HepG2 (cell line): ENCODE results near the gene SNRPD3. TPM values are rescaled to one million over a fixed set of nuclear protein-coding genes. Genes with fewer than 3 reads are reported as not detected.

Source experiments
- ATAC-seq: fragments of 200-7000 bp; cut with Tn5 transposase; 3 replicates; pipeline ENCODE4 v1.9.1; 2020; ENCODE audit warnings: mild to moderate bottlenecking, moderate library complexity
- BruUV-seq: library from RNA; stranded (reverse); fragments of 400-500 nt; replicated peaks from 2 replicates; lab custom pipeline; 2021; lab: Mats Ljungman, UMichigan
- CTCF ChIA-PET: fragments of 300-600 bp; formaldehyde crosslinking; extraction: SDS; loops from one replicate; lab custom pipeline; 2021; ENCODE audit warnings: low total read pairs, inconsistent platforms, low intra/inter-chr PET ratio; lab: Yijun Ruan, JAX
- POLR2A ChIA-PET: fragments of 350-600 bp; sonication (Branson Sonifier 250); formaldehyde crosslinking; loops from one replicate; lab custom pipeline; 2020; ENCODE audit warnings: antibody characterized with exemption, inconsistent platforms; lab: Yijun Ruan, JAX
- DNase-seq: peaks from one replicate; pipeline ENCODE4 v3.0.0-alpha.2; 2015; ENCODE audit warnings: low spot score
- FAIRE-seq: peaks from 3 replicates; lab custom pipeline; 2011; peaks lifted over from hg19 to GRCh38; lab: Jason Lieb, UNC
- H2AFZ ChIP-seq: one replicate; pipeline ENCODE4 v1.6.1; 2011; ENCODE audit warnings: low read length, inconsistent platforms
- H3K27ac ChIP-seq: fragments of 300-600 bp; 3 replicates; pipeline ENCODE4 v1.8.0; 2011; ENCODE audit warnings: mixed run types, mild to moderate bottlenecking, mixed read lengths, low read length, inconsistent platforms; ENCODE audit not compliant: insufficient read depth; ENCODE audit errors: extremely low read length
- H3K27me3 ChIP-seq, 2 experiments: fragments of 200-600 bp in 1 of 2; 2 replicates in 1 of 2; 3 replicates in 1 of 2; pipeline versions ENCODE4 v1.6.0 to v1.8.0; 2011; ENCODE audit warnings: low read length in 2 of 2, mild to moderate bottlenecking in 2 of 2, moderate library complexity in 2 of 2, inconsistent platforms in 1 of 2; ENCODE audit not compliant: insufficient read depth in 2 of 2, control insufficient read depth in 1 of 2
- H3K36me3 ChIP-seq, 2 experiments: fragments of 200-600 bp in 1 of 2; replicated peaks in 1 of 2; 2 replicates in 1 of 2; 3 replicates in 1 of 2; pipeline versions ENCODE4 v1.5.1 to v1.8.0; 2011; ENCODE audit warnings: low read length in 2 of 2, inconsistent platforms in 1 of 2; ENCODE audit not compliant: insufficient read depth in 2 of 2, control insufficient read depth in 1 of 2
- H3K4me1 ChIP-seq: 2 replicates; pipeline ENCODE4 v1.5.1; 2012; ENCODE audit warnings: low read length, inconsistent platforms; ENCODE audit not compliant: insufficient read depth
- H3K4me2 ChIP-seq: 2 replicates; pipeline ENCODE4 v1.6.0; 2011; ENCODE audit warnings: low read depth, low read length, inconsistent platforms
- H3K4me3 ChIP-seq, 3 experiments: fragments of 200-600 bp in 1 of 3; sonication (generic), shearing (Covaris generic) in 1 of 3; replicated peaks in 1 of 3; 2 replicates each; pipeline ENCODE4 v1.5.1; 2011 to 2016; ENCODE audit warnings: low read length in 3 of 3, inconsistent platforms in 2 of 3, low read depth in 2 of 3, mild to moderate bottlenecking in 2 of 3, control low read depth in 1 of 3, mixed read lengths in 1 of 3; ENCODE audit not compliant: insufficient read depth in 1 of 3
- H3K79me2 ChIP-seq: one replicate; pipeline ENCODE4 v1.6.1; 2011; ENCODE audit warnings: low read length, inconsistent platforms; ENCODE audit not compliant: insufficient read depth
- H3K9ac ChIP-seq: 2 replicates; pipeline ENCODE4 v1.6.0; 2011; ENCODE audit warnings: mild to moderate bottlenecking, low read depth, low read length, inconsistent platforms; ENCODE audit not compliant: insufficient read depth
- H3K9me3 ChIP-seq: 2 replicates; pipeline ENCODE4 v1.5.1; 2012; ENCODE audit warnings: mild to moderate bottlenecking, low read length
- H4K20me1 ChIP-seq: 2 replicates; pipeline ENCODE4 v1.6.0; 2011; ENCODE audit warnings: inconsistent platforms, mild to moderate bottlenecking, low read length, moderate library complexity; ENCODE audit not compliant: insufficient read depth
- AGO2 ChIP-seq: fragments of 200-400 bp; formaldehyde crosslinking; optimal IDR thresholded peaks from 2 replicates; pipeline ENCODE3; 2017; ENCODE audit warnings: mild to moderate bottlenecking, low read depth, low read length, moderate library complexity
- ATF7-NPFF ChIP-seq: sonication (generic); formaldehyde crosslinking; IDR thresholded peaks from 2 replicates; pipeline ENCODE4 v1.8.1; 2023; ENCODE audit warnings: mild to moderate bottlenecking, low read depth, missing genetic modification reagents, moderate library complexity
- BCL3 ChIP-seq: sonication (generic); formaldehyde crosslinking; IDR thresholded peaks from 2 replicates; pipeline ENCODE4 v1.5.1; 2020; ENCODE audit warnings: mild to moderate bottlenecking, missing genetic modification reagents, moderate library complexity
- HDAC1 ChIP-seq: sonication (generic); formaldehyde crosslinking; IDR thresholded peaks from 2 replicates; pipeline ENCODE4 v1.5.1; 2020; ENCODE audit warnings: mild to moderate bottlenecking, missing genetic modification reagents
- KDM6A ChIP-seq: IDR thresholded peaks from 2 replicates; pipeline ENCODE4 v1.6.1; 2016; ENCODE audit warnings: low read depth
- KLF9 ChIP-seq: IDR thresholded peaks from 2 replicates; pipeline ENCODE4 v1.6.1; 2016; ENCODE audit warnings: low read depth
- NR2F2 ChIP-seq: IDR thresholded peaks from 2 replicates; pipeline ENCODE4 v1.6.1; 2012; ENCODE audit warnings: low read depth, inconsistent platforms, borderline replicate concordance
- POGZ ChIP-seq: sonication (generic); formaldehyde crosslinking; IDR thresholded peaks from 2 replicates; pipeline ENCODE4 v1.4.0; 2020; ENCODE audit warnings: mild to moderate bottlenecking, missing genetic modification reagents
- RBFOX2 ChIP-seq: fragments of 200-400 bp; formaldehyde crosslinking; IDR thresholded peaks from 2 replicates; pipeline ENCODE4 v1.6.1; 2017; ENCODE audit warnings: low read depth, mild to moderate bottlenecking, low read length
- SNAI1 ChIP-seq: sonication (generic); formaldehyde crosslinking; IDR thresholded peaks from 2 replicates; pipeline ENCODE4 v1.5.0; 2020; ENCODE audit warnings: mild to moderate bottlenecking, missing genetic modification reagents, borderline replicate concordance
- SP4 ChIP-seq: sonication (generic); formaldehyde crosslinking; IDR thresholded peaks from 2 replicates; pipeline ENCODE4 v1.8.1; 2023; ENCODE audit warnings: mild to moderate bottlenecking, missing genetic modification reagents
- SRF ChIP-seq: IDR thresholded peaks from 2 replicates; pipeline ENCODE4 v1.6.1; 2011; ENCODE audit warnings: mild to moderate bottlenecking, low read depth, low read length, moderate library complexity
- TERF1 ChIP-seq: sonication (generic); formaldehyde crosslinking; IDR thresholded peaks from 2 replicates; pipeline ENCODE4 v1.8.0; 2022; ENCODE audit warnings: mild to moderate bottlenecking, missing genetic modification reagents, moderate library complexity
- TGIF2 ChIP-seq: IDR thresholded peaks from 2 replicates; pipeline ENCODE4 v1.6.1; 2016; ENCODE audit warnings: control low read depth, missing compliant biosample characterization
- ZMYM3 ChIP-seq: sonication (generic); formaldehyde crosslinking; IDR thresholded peaks from 2 replicates; pipeline ENCODE4 v1.5.1; 2020; ENCODE audit warnings: mild to moderate bottlenecking, missing genetic modification reagents
- ZNF441 ChIP-seq: sonication (generic); formaldehyde crosslinking; IDR thresholded peaks from 2 replicates; pipeline ENCODE4 v1.7.0; 2021; ENCODE audit warnings: missing genetic modification reagents, borderline replicate concordance
- ZNF446 ChIP-seq: sonication (generic); formaldehyde crosslinking; IDR thresholded peaks from 2 replicates; pipeline ENCODE4 v1.5.0; 2020; ENCODE audit warnings: mild to moderate bottlenecking, missing genetic modification reagents
- ZNF629 ChIP-seq: sonication (generic); formaldehyde crosslinking; conservative IDR thresholded peaks from 2 replicates; pipeline ENCODE4 v1.5.0; 2020; ENCODE audit warnings: missing genetic modification reagents
- ZNF674 ChIP-seq: sonication (generic); formaldehyde crosslinking; IDR thresholded peaks from 2 replicates; pipeline ENCODE4 v1.5.0; 2020; ENCODE audit warnings: low read depth, mild to moderate bottlenecking, missing genetic modification reagents
- ZNF770 ChIP-seq: sonication (generic); formaldehyde crosslinking; IDR thresholded peaks from 2 replicates; pipeline ENCODE4 v1.5.0; 2020; ENCODE audit warnings: mild to moderate bottlenecking, missing genetic modification reagents
- WGBS: methylation state at CpG from one replicate; pipeline ENCODE4 v1.1.6; 2017; ENCODE audit warnings: low lambda C conversion rate; 5-methylcytosine and 5-hydroxymethylcytosine counted together
- in situ Hi-C: cut with HindIII; loops from 2 replicates; pipeline ENCODE4 v1.10.0; 2017; ENCODE audit warnings: low pct_unique_long_range_greater_than_20kb; ENCODE audit not compliant: extremely low pct_ligation_motif_present
- intact Hi-C: fragments of 100-400 bp; cut with micrococcal nuclease; formaldehyde crosslinking; loops from one replicate; pipeline ENCODE4 v1.10.0; 2022; ENCODE audit not compliant: unreplicated experiment
- polyA plus RNA-seq, 8 experiments: library from polyadenylated mRNA; depleted of rRNA in 3 of 8; stranded (reverse) in 7 of 8; unstranded in 1 of 8; fragments of >200 nt; fragmentation: Illumina TruSeq in 4 of 8; extraction: Trizol in 4 of 8; gene quantifications; 2 replicates each; pipeline versions ENCODE4 v1.2.1 to v1.2.3, GENCODE V29; 2011 to 2016; ENCODE audit warnings: low read depth in 4 of 8, missing spikeins in 1 of 8, mixed read lengths in 1 of 8; ENCODE audit not compliant: insufficient read depth in 1 of 8
- total RNA-seq, 5 experiments: library from RNA; depleted of rRNA; stranded (reverse); fragments of >200 nt; fragmentation: Illumina TruSeq; extraction: Trizol; gene quantifications; 2 replicates each; pipeline ENCODE4 v1.2.3, GENCODE V29; 2016; ENCODE audit warnings: low read depth in 1 of 5

SNRPD3 gene
- total and polyA plus RNA-seq, 2 of the 13 experiments (the other 11 are each of a cell fraction or from before 2014, with no cell fraction given), result 110 to 209 TPM

- ATAC-seq (peak; percentile 14), DNase-seq (no peak), FAIRE-seq (peak; percentile 23)
- H3K4me1 ChIP-seq, result peaks cover 74% of the 10 kb centered on the region
- no peak within 1 kb of the TSS for H2AFZ ChIP-seq
- peaks cover 13 to 21% of the 10 kb centered on the region in 2 experiments for H3K36me3 ChIP-seq
- BruUV-seq, result no TSS peak
- H3K4me2 ChIP-seq, result peak within 1 kb of the TSS; percentile 99
- CTCF ChIA-PET, result no interaction called here
- in situ Hi-C loops (loop anchor here (5.0 kb wide), 1 partner anchor 38 kb away; the partner anchor contains the start of gene LRRC75B), intact Hi-C loops (no loop called here)
- peak within 1 kb of the TSS; percentile 89 to 97 (median 91) for H3K4me3 ChIP-seq
- peaks cover 74% of the 10 kb centered on the region for H3K79me2 ChIP-seq
- H3K9me3 ChIP-seq, result no peaks in the 10 kb centered on the region
- peak within 1 kb of the TSS; percentile 93 for H3K27ac ChIP-seq
- peak within 1 kb of the TSS; percentile 98 for H3K9ac ChIP-seq
- 5% methylated on average over 11 of the region's 64 CpGs for WGBS
- H3K27me3 ChIP-seq, result no peaks in the 10 kb centered on the region; a peak in 1 of 5 replicates
- H4K20me1 ChIP-seq, result peaks cover 12% of the 10 kb centered on the region
- POLR2A ChIA-PET, result interaction anchor here (0.7 to 9.3 kb wide), 18 partner anchors 10 to 846 kb away, joined by 3 to 138 read pairs (median 8); partner anchors contain the start of genes GGT1, LRRC75B and MIF
- no peak for TF ChIP-seq NR2F2
- no peak for TF ChIP-seq KLF9
- TF ChIP-seq ZNF446, result 0 out of 2 replicates have a peak, but pooled peaks have one; percentile 10
- TF ChIP-seq HDAC1, result peak; percentile 33; the same call in 1 of the 2 replicates
- TF ChIP-seq SRF, result no peak
- no peak for TF ChIP-seq ZNF770
- TF ChIP-seq BCL3 (CRISPR knock-in tag), result no peak
- TF ChIP-seq ATF7-NPFF (CRISPR knock-in tag), result peak; percentile 74; the same call in 1 of the 2 replicates
- TF ChIP-seq TGIF2 (CRISPR knock-in tag), result 0 out of 2 replicates have a peak, but pooled peaks have one; percentile 22
- 0 out of 2 replicates have a peak, but pooled peaks have one; percentile 32 for TF ChIP-seq TERF1 (CRISPR knock-in tag)
- TF ChIP-seq SNAI1 (CRISPR knock-in tag), result no peak
- TF ChIP-seq ZMYM3, result 0 out of 2 replicates have a peak, but pooled peaks have one; percentile 11
- peak; percentile 64 for TF ChIP-seq SP4
- no peak for TF ChIP-seq ZNF674 (CRISPR knock-in tag)
- TF ChIP-seq KDM6A (CRISPR knock-in tag), result 0 out of 2 replicates have a peak, but pooled peaks have one; percentile 18
- peak; percentile 64 for TF ChIP-seq POGZ (CRISPR knock-in tag)
- TF ChIP-seq ZNF629 (CRISPR knock-in tag), result no peak
- TF ChIP-seq AGO2, result peak; percentile 90
- peak; percentile 96 for TF ChIP-seq RBFOX2
- TF ChIP-seq ZNF441 (CRISPR knock-in tag), result 0 out of 2 replicates have a peak, but pooled peaks have one; percentile 4
Observed at GRCh38 chr22:24554313-24555164, 1.3 kb upstream of the SNRPD3 start, which contains the start of gene GUCD1. GUCD1 (minus strand) TSS chr22:24555138; CDS start chr22:24554991, 147 bp downstream.
